MCF 10A (cell line): ENCODE data around the gene KIDINS220. TPM values are rescaled to one million over a fixed set of nuclear protein-coding genes. Genes with fewer than 3 reads are reported as not detected.

Experiments used
- BruUV-seq: library from RNA; stranded (reverse); fragments of 400-500 nt; replicated peaks from 2 replicates; lab custom pipeline; 2021; lab: Mats Ljungman, UMichigan
- CTCF ChIA-PET: fragments of 300-600 bp; sonication (Branson Sonifier 250); formaldehyde crosslinking; extraction: SDS; loops from one replicate; lab custom pipeline; 2021; ENCODE audit warnings: antibody characterized with exemption, inconsistent platforms; lab: Yijun Ruan, JAX
- POLR2A ChIA-PET: fragments of 300-600, 350-650 bp; sonication (Branson Sonifier 250); formaldehyde crosslinking; extraction: SDS; loops from one replicate; lab custom pipeline; 2020; ENCODE audit warnings: antibody characterized with exemption, inconsistent platforms; lab: Yijun Ruan, JAX
- DNase-seq: peaks from one replicate; pipeline ENCODE4 v3.0.0-alpha.2; 2018; ENCODE audit not compliant: unreplicated experiment
- H3K27ac Mint-ChIP-seq: one replicate; pipeline ENCODE4 v1.8.0; 2022; ENCODE audit warnings: mild to moderate bottlenecking, low read depth, mixed read lengths; ENCODE audit not compliant: unreplicated experiment
- H3K27me3 Mint-ChIP-seq: one replicate; pipeline ENCODE4 v1.8.0; 2022; ENCODE audit warnings: mixed read lengths; ENCODE audit not compliant: insufficient read depth, unreplicated experiment
- H3K36me3 Mint-ChIP-seq: one replicate; pipeline ENCODE4 v1.8.0; 2022; ENCODE audit warnings: mild to moderate bottlenecking, moderate library complexity, mixed read lengths; ENCODE audit not compliant: insufficient read depth, unreplicated experiment
- H3K4me1 Mint-ChIP-seq: one replicate; pipeline ENCODE4 v1.8.0; 2022; ENCODE audit warnings: mixed read lengths; ENCODE audit not compliant: insufficient read depth, unreplicated experiment
- H3K4me3 Mint-ChIP-seq: one replicate; pipeline ENCODE4 v1.8.0; 2022; ENCODE audit warnings: mild to moderate bottlenecking, moderate library complexity, mixed read lengths; ENCODE audit not compliant: unreplicated experiment
- H3K9me3 Mint-ChIP-seq: one replicate; pipeline ENCODE4 v1.8.0; 2022; ENCODE audit warnings: mixed read lengths; ENCODE audit not compliant: unreplicated experiment
- CTCF ChIP-seq: fragments of 200-600 bp; IDR thresholded peaks from one replicate; pipeline ENCODE4 v1.8.0; 2022; ENCODE audit warnings: antibody characterized with exemption, mild to moderate bottlenecking; ENCODE audit not compliant: unreplicated experiment
- intact Hi-C: fragments of 100-400 bp; cut with micrococcal nuclease; formaldehyde crosslinking; loops from 2 replicates; pipeline ENCODE4 v1.14.1; 2022
- total RNA-seq: library from RNA; stranded (reverse); gene quantifications from 2 replicates; pipeline ENCODE4 v1.2.3, GENCODE V29; 2022

The KIDINS220 gene
- total RNA-seq, 1 experiment from 2014 or later, result 41.8 TPM

- H3K36me3 Mint-ChIP-seq, result no peaks in the 10 kb centered on the region
- CTCF ChIA-PET, result no interaction called here
- BruUV-seq, result no TSS peak
- H3K4me1 Mint-ChIP-seq, result peaks cover 24% of the 10 kb centered on the region
- H3K27ac Mint-ChIP-seq, result no peak overlapping the region
- no peak for DNase-seq
- H3K4me3 Mint-ChIP-seq, result peak overlapping the region; percentile 74
- POLR2A ChIA-PET, result no interaction called here
- TF ChIP-seq CTCF, result no peak
- H3K9me3 Mint-ChIP-seq, result peaks cover 3% of the 10 kb centered on the region
- peaks cover 3% of the 10 kb centered on the region for H3K27me3 Mint-ChIP-seq
- intact Hi-C loops, result no loop called here
These were observed 157.9 kb downstream of the KIDINS220 start for GRCh38 chr2:8679567-8679826.

Other genes starting within 250 kb of the KIDINS220 start
- 0.54 and 2.0 TPM in 2 replicates for gene ID2, start 155.6 kb downstream of the KIDINS220 start, total RNA-seq
- 30.1 and 34.7 TPM in 2 replicates for gene MBOAT2, start 166.1 kb upstream of the KIDINS220 start, total RNA-seq